ENCODE measurements around the gene LIG1. TPM values are rescaled to one million over a fixed set of nuclear protein-coding genes. Genes with fewer than 3 reads are reported as not detected.

The LIG1 gene
- total and polyA plus RNA-seq, 2 donors (not counting 3 experiments of a cell fraction or from before 2014, with no cell fraction given): 64.0 to 94.7 TPM

DNA sequence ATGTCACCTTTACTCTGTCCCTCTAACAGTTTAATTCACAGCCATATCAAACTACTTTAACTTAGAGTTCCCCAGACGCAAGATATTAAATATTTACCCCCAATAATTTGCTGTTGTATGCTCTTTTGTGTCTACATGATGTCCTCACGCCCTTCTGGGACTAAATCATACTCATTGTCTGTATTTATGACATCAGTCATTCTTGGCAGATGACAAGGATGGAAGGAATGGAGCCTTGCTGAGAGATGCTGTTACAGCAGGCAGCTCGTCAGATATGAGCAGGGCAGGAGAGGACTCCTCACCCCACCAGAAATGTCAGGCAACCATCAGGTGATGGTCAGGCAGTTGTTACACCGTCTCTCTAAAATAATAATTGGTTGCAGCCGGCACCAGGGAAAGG, 43.8 kb upstream of the LIG1 start:
- Histone ChIP-seq H3K9ac (replicated peaks; ENCODE audit: extremely low read depth, insufficient read depth, low read length) (no peak overlapping the region), H3K4me1 (ENCODE audit: control insufficient read depth, extremely low read depth, insufficient read depth, low read length) (peaks cover 30% of the 10 kb centered on the region), H3K4me3 (replicated peaks in 1 of 3; ENCODE audit: insufficient read depth in 1 of 3, low read depth in 1 of 3, low read length in 3 of 3) (no peak overlapping the region), H3K9me3 (replicated peaks; ENCODE audit: control insufficient read depth, insufficient read depth, low read length) (no peaks in the 10 kb centered on the region), H3K27me3 (ENCODE audit: control insufficient read depth in 2 of 2, insufficient read depth in 2 of 2, low read length in 2 of 2) (no peaks in the 10 kb centered on the region), H3K79me2 (ENCODE audit: control insufficient read depth, insufficient read depth, low read length) (peaks cover 4% of the 10 kb centered on the region), H3K36me3 (ENCODE audit: control insufficient read depth in 2 of 2, extremely low read depth in 1 of 2, insufficient read depth in 2 of 2, low read length in 2 of 2) (peaks cover 23 to 31% of the 10 kb centered on the region in 2 experiments), H3K4me2 (ENCODE audit: insufficient read depth, low read length) (no peak overlapping the region), H4K20me1 (replicated peaks; ENCODE audit: control insufficient read depth, extremely low read depth, insufficient read depth, low read length) (no peaks in the 10 kb centered on the region), H2AFZ (ENCODE audit: low read depth, low read length) (no peak overlapping the region), H3K9me1 (replicated peaks; ENCODE audit: control insufficient read depth, extremely low read depth, insufficient read depth, low read length) (no peaks in the 10 kb centered on the region), H3K27ac (ENCODE audit: insufficient read depth, low read depth, low read length) (no peak overlapping the region)
- FAIRE-seq (no peak), DNase-seq (ENCODE audit: low read depth, low spot score) (no peak)
- ChIA-PET CTCF (no interaction called here), POLR2A (no interaction called here)
- intact Hi-C loops (cut with micrococcal nuclease) (no loop called here), dilution Hi-C loops (cut with MboI; ENCODE audit: extremely low pct_ligation_motif_present, low sequenced_read_pairs) (no loop called here)
- TF ChIP-seq FOS (IDR thresholded peaks at IDR 0.05; ENCODE audit: borderline replicate concordance, insufficient read depth, low read length) (no peak), JUN (IDR thresholded peaks at IDR 0.05; ENCODE audit: borderline replicate concordance, insufficient read depth, insufficient read length, low read depth) (no peak), GATA2 (IDR thresholded peaks at IDR 0.05; ENCODE audit: insufficient read depth, insufficient read length, low read depth, low read length) (no peak), EZH2 (IDR thresholded peaks at IDR 0.05; ENCODE audit: borderline replicate concordance, low read depth, low read length, severe bottlenecking) (no peak), MYC (IDR thresholded peaks at IDR 0.05; ENCODE audit: low read depth, low read length) (no peak), POLR2AphosphoS5 (IDR thresholded peaks at IDR 0.05; ENCODE audit: insufficient read depth, low read depth, low read length) (no peak), POLR2A (IDR thresholded peaks at IDR 0.05; ENCODE audit: low read depth, low read length) (no peak)
- TF ChIP-seq, protein P1, sequence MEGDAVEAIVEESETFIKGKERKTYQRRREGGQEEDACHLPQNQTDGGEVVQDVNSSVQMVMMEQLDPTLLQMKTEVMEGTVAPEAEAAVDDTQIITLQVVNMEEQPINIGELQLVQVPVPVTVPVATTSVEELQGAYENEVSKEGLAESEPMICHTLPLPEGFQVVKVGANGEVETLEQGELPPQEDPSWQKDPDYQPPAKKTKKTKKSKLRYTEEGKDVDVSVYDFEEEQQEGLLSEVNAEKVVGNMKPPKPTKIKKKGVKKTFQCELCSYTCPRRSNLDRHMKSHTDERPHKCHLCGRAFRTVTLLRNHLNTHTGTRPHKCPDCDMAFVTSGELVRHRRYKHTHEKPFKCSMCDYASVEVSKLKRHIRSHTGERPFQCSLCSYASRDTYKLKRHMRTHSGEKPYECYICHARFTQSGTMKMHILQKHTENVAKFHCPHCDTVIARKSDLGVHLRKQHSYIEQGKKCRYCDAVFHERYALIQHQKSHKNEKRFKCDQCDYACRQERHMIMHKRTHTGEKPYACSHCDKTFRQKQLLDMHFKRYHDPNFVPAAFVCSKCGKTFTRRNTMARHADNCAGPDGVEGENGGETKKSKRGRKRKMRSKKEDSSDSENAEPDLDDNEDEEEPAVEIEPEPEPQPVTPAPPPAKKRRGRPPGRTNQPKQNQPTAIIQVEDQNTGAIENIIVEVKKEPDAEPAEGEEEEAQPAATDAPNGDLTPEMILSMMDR (IDR thresholded peaks at IDR 0.05; ENCODE audit: extremely low read depth in 1 of 2, insufficient read depth in 1 of 2, low read depth in 1 of 2, low read length in 2 of 2): no peak
- TF ChIP-seq, protein P2, sequence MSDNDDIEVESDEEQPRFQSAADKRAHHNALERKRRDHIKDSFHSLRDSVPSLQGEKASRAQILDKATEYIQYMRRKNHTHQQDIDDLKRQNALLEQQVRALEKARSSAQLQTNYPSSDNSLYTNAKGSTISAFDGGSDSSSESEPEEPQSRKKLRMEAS (IDR thresholded peaks at IDR 0.05; ENCODE audit: insufficient read depth, insufficient read length): no peak
- no TSS peak for BruUV-seq (replicated peaks)

Data from endothelial cell of umbilical vein (primary cell).